ENCODE results near the gene BMPER.

DNA sequence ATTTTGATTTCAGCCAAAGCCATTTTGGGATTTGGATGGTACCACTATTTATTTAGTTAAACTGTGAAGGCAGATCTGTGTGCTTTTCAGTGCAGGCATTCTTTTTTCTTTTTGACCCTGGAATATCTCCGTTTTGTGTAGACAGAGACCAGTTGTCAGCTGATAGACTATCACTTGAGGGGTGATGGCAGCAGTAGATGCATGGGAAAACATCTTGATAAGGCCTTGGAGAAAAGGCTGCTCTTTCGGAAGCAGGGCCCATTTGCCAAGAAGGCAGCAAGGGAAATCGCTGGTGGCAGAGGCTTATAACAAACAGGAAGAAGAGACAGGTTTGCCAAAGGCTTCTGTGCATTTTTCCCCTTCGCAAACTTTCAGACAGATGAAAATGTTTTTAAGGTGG is 2.6 kb upstream of the BMPER start:
- TF ChIP-seq, protein P1, sequence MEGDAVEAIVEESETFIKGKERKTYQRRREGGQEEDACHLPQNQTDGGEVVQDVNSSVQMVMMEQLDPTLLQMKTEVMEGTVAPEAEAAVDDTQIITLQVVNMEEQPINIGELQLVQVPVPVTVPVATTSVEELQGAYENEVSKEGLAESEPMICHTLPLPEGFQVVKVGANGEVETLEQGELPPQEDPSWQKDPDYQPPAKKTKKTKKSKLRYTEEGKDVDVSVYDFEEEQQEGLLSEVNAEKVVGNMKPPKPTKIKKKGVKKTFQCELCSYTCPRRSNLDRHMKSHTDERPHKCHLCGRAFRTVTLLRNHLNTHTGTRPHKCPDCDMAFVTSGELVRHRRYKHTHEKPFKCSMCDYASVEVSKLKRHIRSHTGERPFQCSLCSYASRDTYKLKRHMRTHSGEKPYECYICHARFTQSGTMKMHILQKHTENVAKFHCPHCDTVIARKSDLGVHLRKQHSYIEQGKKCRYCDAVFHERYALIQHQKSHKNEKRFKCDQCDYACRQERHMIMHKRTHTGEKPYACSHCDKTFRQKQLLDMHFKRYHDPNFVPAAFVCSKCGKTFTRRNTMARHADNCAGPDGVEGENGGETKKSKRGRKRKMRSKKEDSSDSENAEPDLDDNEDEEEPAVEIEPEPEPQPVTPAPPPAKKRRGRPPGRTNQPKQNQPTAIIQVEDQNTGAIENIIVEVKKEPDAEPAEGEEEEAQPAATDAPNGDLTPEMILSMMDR (IDR thresholded peaks at IDR 0.05) = no peak
- TF ChIP-seq POLR2AphosphoS5 (IDR thresholded peaks at IDR 0.05) = no peak
- TF ChIP-seq EP300 (IDR thresholded peaks at IDR 0.05) = no peak
